ENCODE results near the gene PRKX.
A peak's percentile ranks its signal among the peaks of the same experiment; 100 is the strongest.
"Not testable (repeated sequence)": the region's sequence is repeated elsewhere in the genome, so short reads cannot be mapped to it uniquely, and the experiment has no call there.

The PRKX gene

DNA sequence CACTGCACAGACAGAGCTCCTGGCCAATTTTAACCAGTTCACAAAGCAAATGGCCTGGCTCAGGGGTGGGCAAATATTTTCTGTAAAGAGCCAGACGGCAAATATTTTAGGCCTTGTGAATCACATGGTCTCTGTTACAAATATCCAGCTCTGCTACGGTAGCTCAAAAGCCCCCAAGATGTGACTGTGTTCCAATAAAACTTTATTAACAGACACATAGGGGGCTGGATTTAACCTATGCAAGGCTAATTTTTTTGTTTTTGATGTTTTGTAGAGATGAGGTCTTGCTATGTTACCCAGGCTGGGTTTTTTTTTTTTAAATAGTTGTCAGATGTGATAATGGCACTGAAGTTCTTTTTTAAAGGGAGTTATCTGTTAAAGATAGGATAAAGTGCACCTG, 65.4 kb downstream of the PRKX start:
- DNase-seq, result no peak

DNA sequence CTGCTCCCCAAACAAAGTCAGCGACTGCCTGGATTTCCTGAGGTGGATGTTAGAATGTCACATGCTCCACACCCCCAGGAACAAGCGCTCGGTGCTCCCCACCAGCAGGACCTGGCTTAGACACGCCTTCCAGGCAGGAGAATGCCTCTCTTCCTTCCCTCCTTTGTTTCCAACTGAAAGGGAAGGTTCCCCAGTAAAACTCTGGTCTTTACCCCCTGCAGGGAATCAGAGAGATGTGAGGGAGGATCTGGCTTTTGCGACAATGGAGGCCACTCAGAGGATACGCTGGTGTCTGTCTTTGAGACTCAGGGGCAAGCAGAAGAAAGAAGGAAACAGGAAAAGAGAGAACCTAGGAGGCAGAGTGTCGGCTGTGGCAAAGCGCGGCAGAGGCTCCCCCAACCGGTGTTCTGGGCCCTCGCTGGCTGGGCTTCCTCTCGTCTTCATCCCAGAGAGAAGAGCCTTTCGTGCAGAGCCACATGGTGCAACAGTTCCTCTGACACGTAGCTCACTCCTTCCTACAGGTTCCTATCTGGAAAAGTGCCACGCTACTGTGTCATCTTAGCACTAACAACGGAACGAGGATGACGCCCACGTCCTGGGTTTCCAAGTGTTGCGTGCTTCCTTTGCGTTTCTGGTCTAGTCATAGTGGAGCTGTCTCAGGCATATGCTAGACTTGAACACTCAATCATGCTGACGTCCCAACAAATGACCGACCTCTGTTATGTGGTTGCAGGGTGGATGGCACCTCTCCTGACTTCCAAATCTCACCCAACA, 73.4 kb downstream of the PRKX start:
- DNase-seq, result not testable (repeated sequence)

DNA sequence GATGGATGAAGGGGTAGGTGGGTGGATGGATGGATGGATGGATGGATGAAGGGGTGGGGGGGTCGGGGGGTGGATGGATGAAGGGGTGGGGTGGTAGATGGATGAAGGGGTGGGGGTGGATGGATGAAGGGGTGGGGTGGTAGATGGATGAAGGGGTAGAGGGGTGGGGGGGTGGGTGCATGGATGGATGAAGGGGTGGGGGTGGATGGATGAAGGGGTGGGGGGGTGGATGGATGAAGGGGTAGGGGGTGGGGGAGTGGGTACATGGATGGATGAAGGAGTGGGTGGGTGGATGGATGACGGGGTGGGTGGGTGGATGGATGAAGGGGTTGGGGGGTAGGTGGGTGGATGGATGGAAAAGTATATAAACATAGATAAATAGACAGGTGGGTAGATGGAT, 74.2 kb downstream of the PRKX start:
- no peak for DNase-seq

DNA sequence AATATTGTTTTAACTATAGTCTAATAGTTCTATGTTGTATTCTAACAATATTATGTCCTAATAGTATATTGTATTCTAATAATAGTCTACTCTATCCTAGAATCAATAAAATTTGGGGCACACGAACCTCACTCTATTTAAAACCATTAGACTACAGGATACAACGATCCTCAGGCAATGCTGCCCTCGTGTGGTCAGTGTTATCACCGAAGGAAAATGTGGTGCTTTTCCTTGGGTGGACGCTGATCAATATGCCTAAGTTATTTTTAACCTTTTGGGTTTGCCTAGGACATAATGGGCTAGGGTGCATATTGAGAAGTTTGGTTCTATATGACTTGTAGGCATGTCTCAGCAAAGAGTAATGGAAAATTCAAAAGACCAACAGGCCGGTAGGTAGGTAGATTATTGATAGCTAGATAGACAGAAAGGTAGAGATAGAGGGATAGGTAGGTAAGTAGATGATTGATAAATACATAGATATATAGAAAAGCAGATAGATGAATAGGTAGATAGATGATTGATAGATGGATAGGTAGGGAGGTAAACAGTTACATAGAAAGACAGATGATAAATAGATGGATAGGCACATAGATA, 75.1 kb downstream of the PRKX start:
- peak; percentile 59 to 63 for DNase-seq

DNA sequence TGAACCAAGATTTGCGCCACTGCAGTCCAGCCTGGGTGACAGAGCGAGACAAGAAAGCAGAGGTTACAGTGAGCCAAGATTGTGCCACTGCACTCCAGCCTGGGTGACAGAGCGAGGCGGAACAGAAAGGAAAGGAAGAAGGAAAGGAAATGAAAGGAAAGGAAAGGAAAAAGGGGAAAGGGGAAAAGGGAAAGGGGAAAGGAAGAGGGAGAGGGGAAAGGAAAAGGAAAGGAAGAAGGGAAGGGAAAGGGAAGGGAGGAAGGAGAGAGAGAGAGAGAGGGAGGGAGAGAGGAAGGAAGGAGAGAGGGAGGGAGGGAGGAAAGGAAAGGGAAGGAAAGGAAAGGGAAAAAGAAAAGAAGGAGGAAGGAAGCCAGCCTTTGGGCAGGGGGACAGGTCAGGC, 76.6 kb downstream of the PRKX start:
- DNase-seq, result no peak

DNA sequence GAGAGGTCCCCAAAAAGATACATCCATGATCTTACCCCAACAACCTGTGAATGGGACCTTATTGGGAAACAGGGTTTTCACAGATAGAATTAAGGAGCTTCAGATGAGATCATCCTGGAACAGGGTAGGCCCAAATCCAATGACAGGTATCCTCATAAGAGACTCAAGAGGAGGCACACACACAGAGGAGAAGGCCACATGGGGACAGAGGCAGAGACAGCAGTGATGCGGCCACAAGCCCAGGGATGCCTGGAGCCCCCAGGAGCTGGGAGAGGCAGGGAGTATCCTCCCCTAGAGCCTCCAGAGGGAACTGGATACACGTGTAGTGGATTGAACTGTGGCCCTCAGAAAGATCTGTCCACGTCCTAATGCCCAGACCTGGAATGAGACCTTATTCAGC, 82.3 kb downstream of the PRKX start:
- DNase-seq, result no peak

DNA sequence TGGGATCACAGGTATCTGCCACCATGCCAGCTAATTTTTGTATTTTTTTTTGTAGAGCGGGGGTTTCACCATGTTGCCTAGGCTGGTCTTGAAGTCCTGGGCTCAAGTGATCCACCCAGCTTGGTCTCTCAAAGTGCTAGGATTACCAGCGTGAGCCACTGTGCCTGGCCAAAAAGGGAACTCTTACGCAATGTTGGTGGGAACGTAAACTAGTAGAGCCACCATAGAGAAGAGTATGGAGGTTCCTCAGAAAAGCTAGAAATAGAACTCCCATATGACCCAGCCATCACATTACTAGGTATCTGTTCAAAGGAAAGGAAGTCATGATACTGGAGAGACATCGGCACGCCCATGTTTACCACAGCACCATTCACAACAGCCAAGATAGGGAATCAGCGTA, 85.9 kb downstream of the PRKX start:
- no peak for DNase-seq

DNA sequence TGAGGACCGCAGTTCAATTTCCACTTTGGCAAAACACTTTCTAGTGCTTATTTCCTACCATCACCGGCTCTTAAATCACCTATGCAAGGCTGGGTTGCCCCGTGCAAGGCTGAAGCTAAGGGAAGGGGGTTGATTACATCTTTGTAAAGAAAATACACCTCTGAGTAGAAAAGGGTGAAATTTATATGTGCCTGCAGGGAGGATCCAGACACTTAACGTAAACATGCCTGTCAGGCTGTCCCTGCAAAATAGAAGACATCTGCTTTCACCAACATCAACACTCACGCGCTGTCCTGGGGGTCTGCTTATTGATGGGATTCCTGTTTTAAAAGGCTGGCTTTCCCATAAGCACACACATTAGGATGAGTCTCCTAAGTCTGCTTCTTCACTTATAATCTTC, 92.0 kb downstream of the PRKX start:
- DNase-seq, result no peak

DNA sequence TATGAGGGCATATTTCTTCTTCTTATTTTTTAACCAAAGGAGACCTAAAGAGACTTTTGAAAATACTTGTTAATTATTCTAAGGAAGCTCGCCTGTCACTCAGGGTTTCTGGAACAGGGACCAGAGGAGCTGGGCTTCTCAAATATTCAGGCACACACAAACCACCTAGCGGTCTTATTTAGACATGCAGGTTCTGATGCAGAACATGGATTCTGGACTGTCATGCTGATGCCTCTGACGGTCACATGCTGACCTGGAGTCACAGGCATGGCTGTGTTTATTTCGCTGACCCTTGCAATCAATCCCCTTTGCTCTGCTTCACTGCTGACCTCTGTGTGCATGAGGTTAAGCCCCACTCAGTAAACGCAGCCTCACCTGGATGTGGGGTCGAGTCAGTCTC, 101.7 kb downstream of the PRKX start:
- DNase-seq, result not testable (repeated sequence)

DNA sequence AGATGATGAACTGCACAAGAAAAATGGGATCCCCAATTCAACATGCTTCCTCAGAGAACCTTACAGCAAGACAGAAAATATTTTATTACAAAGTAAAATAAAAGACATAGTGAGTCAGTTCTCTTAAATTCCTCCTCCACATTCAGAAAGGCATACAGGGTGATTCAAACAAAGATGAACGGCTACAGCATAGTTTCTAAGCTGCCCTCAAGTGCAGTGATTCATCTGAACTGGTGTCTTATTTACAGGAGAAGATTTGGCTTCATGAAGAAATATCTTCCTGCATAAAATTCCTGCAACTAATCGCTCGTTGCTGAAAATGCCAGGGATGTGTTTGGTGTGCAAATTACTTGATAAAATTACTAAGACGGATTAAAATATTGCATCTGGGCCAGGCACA, 103.6 kb downstream of the PRKX start:
- no peak for DNase-seq

DNA sequence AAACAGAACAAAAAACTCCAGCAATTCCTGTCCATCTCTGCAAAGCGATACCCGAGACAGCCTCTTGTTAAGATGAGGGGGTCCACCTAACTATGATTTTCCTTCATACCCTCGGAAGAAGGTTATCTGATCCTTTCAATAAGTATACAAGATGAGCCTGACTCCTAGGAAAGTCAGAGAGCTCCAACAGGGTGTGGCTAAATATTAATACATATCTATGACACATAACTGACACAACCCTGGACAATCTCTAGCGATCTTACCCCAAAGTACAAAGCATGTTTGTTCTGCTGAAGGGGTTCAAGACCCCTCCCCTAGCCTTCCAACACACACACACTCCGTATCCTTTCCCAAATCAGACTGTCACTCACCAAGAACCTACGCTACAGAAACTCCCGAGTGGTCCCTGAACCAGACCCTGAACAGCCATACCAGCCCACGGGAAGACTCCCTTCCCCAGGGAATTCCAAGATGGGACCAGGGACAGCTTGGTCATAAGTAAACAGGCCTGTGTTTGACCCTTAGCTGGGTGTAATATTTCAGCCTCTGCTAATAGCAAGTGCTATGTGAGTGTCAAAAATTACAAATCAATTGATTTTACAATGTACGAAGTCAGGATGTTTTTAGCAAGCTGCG, 110.3 kb downstream of the PRKX start:
- no peak for DNase-seq

DNA sequence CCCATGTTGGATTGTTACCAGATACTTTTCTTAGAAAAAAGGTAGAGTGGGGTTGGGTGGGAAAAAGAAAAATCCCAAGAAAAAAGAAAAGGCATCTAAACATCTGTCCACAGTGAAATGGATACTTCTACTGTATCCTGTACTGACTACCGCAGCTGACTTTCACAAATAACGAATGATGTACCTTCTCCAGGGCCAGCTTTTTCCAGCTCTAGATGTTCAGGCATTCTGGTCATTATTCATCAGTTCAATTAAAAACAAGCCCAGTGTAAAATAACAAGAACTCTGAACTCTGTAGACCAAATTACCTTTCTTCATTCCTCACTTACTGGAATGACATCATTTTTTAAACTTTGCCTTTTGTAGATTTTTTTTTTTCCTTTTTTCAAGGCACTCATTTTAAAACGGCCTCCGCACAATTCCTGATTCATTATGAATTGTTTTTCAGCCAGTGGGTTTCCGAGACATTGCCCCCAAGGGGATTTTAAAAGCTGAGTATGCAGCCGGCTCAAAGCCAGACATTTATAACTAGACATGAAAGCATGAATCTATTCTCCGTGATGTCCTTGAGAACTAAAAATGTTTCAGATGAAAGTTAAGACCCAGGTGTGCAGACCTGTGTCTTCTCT, 113.5 kb downstream of the PRKX start:
- DNase-seq, result no peak

DNA sequence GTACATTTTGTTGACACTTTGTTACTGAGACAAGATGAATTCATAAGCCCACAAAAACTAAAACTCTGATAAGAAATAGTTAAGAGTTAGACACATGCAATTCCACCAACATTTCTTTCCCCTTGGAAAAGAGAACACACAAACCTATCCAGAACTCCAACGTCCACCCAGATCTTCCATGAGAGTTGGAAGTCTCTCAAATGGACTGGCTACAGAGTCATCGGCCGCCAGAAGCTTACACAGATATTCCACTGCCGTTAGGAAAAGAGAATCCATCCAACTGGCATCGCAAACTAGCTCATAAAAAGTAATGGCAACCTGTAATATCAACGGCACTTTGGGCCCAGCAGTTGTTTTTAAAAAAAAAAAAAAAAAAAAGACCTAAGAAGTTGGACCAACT, 114.7 kb downstream of the PRKX start:
- no peak for DNase-seq

DNA sequence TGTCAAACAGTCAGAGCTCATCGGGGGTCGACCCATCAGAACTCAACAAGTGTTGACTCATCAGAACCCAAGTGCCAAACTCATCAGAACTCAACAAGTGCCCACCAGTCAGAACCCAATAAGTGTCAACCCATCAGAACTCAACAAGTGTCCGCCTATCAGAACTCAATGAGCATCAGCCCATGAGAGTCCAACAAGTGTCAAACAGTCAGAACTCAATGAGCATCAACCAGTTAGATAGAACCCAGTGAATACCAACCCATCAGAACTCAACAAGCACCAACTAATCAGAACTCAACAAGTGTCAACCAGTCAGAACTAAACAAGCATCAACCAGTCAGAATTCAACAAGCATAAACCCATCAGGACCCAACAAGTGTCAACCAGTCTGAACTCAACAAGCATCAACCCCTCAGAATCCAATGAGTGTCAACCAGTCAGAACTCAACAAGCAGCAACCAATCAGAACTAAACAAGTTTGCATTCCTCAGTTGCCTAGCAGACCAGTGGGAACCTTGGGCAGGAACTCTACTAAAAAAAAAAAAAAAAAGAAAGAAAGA, 115.3 kb downstream of the PRKX start:
- no peak for DNase-seq

DNA sequence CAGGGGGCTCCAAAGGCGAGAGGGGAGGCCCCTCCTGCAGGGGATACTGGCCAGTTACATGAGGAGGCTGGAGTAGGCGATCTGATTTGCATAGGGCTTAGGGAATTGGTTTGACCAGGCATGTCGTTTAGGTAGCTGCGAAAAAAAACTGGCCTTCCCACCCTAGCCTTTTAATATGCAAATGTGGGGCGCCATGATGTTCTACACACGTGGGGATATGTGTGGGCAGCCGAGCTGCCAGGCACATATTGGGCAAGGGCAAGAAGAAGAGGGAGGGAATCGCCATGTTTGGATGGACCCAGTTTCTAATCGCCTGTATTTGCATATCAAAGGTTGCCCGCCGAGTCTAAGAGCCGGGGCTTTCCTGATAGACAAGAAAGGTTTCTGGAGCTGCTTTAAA, 121.3 kb downstream of the PRKX start:
- DNase-seq, result no peak

DNA sequence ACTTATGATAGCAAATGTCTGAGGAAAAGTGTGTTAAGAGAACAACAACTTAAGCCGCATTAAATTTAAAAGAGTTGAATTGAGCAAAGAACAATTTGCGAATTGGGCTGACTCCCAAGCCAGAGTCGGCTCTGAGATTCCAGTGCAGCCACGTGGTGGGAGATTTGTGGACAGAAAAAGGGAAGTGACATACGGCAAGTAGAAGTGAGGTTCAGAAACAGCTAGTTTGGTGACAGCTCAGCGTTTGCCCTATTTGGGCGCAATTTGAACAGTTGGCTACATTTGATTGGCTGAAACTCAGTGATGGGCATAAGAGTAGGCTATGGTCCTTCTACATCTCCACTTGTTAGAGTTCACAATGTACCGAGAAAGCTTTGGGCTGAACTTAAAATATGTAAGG, 124.0 kb downstream of the PRKX start:
- DNase-seq, result no peak

DNA sequence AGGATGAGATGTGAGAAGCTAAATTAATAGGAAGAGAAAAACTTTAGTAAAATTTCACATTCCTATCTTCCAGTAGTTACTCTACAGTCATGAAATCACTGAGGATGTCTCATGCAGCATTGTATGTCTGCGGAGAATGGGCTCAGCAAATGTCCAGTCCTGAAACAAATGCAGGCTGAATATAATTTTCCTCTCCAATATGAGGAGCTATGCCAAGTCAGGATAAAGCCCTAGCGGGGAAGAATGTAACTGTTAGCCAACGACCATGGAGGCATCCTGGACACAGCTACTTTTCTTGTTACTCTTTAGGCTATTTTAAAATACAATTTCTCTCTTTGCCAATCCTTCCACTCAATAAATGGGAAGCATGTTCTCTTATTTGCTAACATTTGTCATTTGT, 127.7 kb downstream of the PRKX start:
- DNase-seq, result no peak

DNA sequence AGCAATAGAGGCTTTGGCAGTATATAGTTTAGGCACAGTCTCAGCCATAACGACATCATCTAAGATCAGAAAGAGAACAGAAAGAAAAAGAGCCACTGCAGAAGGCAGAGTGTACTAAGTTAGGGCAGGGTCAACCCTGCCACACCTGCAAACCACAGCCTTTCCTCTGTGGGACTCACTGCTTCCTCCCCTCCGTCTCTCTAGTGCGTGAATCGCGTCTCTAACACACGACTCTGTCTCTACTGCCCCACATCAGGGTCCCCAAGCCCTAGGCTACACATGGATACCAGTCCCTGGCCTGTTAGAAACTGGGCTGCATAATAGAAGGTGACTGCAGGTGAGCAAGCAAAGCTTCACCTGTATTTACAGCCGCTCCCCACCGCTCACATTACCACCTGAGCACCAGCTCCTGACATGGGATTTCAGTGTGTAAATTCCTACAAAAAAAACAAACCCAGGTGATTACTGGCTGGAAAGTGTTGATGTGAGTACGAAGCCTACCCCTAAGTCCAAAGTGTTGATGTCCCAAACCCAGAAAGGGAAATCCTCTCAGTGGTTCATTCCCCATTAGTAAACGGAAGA, 128.9 kb downstream of the PRKX start:
- DNase-seq, result no peak

DNA sequence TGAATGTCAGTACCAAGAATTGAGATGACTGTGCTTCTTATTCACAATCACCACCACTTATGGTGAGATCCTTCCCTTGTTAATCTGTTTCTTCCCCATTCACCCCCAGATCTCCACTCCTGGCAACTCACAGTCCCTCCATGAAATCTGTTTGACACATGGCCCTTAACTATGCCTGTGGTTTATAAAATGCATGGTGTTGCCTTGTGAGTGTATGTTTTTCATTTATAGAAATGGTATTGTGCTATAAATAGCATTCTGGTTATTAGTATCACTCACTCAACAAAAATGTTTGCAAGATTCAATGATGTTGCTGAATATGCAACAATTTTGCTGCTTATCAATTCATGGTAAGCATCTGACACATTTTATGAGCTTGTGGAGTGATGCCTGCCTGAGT, 131.0 kb downstream of the PRKX start:
- no peak for DNase-seq

DNA sequence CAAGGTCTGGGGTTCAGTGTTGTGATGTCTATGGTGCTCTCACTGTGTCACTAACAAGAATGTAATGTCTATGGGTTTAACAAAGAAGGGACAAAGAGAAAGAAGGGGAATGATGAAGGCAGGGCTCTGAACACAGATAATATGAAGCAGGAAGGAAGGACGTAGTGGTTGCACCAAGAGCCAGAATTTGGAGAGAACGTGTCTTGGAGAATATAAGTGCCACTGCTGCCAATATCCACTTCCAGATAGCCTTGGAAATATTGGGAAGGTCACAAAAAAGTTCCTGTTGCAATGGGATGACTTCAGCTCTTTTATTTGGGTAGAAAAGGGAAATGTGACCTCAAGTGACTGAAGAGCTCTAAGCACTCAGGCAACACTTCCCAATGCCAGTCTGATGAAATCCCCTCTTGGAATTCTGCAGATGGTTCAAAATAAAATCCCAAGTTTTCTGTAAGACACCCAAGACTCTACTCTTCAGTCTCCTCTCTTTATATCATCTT, 131.8 kb downstream of the PRKX start:
- no peak for DNase-seq

DNA sequence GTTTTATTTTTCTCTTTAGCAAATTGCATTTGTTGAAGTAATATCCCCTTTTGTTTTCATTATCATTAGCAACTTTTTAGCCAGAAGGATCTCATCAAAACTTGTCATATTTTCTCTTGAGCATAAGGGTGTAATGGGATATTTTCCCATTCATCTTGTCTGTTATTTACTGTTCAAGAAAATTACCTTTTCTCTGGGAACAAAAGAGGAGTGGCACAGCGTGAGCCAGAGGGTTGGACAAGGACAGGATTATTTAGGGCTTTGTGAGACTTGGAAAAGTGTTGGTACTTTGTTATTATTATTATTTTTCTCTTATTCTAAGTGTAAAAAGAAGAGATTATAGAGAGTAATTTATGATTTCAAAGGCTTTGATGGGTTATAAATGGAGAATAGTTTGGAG, 135.9 kb downstream of the PRKX start:
- DNase-seq, result no peak

DNA sequence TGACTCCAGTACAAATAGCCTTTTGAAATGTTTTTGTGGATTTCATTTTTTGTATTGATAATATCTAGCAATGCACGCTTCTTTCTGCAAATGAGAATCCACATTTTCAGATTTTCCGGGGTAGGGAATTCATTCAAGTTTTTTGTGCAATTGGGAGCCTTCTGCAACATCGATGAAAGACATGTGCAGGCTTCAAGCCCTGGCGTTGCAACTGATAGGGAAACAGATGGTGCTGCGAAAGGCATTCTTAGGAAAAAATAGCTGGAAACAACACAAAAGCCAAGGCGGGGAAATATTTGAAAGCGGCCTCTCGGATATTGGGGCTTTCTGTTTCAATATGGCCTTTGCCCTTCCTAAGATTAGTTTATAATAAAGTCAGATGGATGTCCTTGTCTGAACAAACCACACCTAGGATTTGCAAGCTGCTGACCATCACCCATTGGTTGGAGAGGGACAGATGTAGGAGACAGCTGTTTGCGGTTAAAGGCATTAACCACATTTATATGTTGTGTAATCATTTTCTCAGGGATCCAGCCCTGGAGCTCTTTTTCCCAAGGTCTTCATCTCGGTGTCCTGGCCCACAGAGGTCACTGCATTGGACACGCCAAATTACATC, 136.5 kb downstream of the PRKX start:
- DNase-seq, result no peak

DNA sequence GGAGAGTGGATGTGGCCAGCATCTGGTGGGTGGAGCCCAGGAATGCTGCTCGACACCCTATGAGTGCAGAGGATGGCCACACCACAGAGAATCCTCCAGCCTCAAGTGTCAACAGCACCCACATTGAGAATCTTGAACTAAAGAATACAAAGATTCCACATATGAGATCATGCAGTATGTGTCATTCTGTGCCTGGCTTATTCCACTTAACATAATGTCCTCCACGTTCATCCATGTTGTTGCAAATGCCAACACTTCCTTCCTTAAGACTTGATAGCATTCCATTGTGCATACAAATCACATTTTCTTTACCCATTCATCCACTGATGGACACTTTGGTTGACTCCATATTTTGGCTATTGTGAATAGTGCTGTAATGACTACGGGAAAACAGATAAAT, 145.8 kb downstream of the PRKX start:
- DNase-seq, result no peak
